ENCODE measurements around the gene MRPL38. TPM values are rescaled to one million over a fixed set of nuclear protein-coding genes. Genes with fewer than 3 reads are reported as not detected.
"Not testable (repeated sequence)": the region's sequence is repeated elsewhere in the genome, so short reads cannot be mapped to it uniquely, and the experiment has no call there.

Gene MRPL38
- total RNA-seq, 2 experiments from 2014 or later = 109 to 117 TPM

DNA sequence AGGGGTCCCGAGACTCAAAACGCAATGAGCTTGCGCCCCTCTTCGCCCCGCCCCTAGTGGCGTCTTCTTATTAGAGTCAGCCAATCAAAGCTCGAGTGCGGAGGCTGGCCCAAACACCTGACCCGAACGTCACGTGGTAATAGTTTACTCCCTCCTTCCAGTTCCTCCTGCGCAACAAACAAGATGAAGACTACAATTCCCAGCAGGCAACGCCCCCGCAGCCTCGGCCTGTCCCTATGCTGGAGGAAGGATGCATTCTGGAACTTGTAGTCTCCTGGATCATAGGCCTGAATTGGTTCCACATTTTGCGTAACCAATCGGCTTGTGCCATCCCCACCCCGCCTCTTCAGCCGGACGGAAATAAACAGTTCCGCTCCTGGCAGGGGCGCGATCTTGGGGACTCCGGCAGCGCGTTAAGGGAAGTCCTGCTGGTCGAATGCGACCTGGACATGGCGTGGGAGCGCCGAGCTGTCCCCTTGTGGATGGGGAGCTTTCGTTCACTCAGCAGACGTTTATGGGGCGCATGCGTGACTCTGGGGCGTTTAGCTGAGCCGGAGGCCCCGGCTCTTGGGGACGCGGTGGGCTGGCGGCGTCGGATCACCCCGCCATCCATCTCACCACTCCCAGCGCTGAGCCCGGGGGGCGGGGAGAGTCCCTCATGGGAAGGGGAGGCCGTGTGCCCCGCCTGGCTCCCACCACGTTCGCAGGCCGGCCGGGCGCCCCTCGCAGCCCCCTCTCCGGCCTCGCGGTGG is 49.2 kb downstream of the MRPL38 start, which contains the start of gene WBP2:
WBP2 (minus strand) TSS at position 26 of the 752 bp plus-strand sequence. CDS start 38 bp downstream, outside the sequence.
- no peak within 1 kb of the TSS for H3K4me3 Mint-ChIP-seq
- CTCF ChIA-PET = interaction anchor here (0.6 to 3.5 kb wide), 16 partner anchors 8 to 158 kb away, joined by 3 to 32 read pairs (median 4); partner anchors contain the start of genes GALK1 and UNC13D
- H3K36me3 Mint-ChIP-seq (ENCODE audit: low read depth) = no peaks in the 10 kb centered on the region
- H3K27ac Mint-ChIP-seq = peak within 1 kb of the TSS; percentile 74
- no peaks in the 10 kb centered on the region for H3K9me3 Mint-ChIP-seq
- DNase-seq = peak; percentile 99
- H3K4me1 Mint-ChIP-seq (ENCODE audit: low read depth) = peaks cover 39% of the 10 kb centered on the region
- intact Hi-C loops (cut with micrococcal nuclease) = loop anchor here (1.0 to 2.0 kb wide), 9 partner anchors 12 to 188 kb away; partner anchors contain the start of genes ACOX1, RECQL5, SAP30BP and TEN1
- no peaks in the 10 kb centered on the region for H3K27me3 Mint-ChIP-seq (ENCODE audit: low read depth)

DNA sequence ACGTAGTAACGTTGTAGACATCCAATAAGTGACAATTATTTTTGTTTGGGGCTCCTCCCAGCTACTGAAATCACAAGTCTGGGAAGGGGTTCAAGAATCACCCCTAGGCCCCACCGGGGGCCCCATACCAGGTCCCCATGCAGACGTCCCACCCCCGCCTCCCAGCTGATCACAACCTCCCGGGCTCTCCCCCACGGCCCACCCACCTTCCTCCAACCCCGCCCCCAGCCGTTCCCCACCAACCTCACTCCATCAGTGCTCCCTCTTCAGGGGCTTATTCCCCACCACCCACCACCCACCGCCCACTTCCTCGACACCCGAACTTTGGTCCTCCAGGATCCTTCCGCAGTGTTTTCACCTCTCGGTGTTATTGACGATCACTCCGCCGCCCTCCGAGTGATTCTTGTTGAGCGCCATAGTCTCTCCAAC is 49.8 kb downstream of the MRPL38 start:
- H3K27ac Mint-ChIP-seq = no peak overlapping the region
- CTCF ChIA-PET = interaction anchor here (0.6 to 3.5 kb wide), 14 partner anchors 9 to 159 kb away, joined by 3 to 32 read pairs (median 4); partner anchors contain the start of genes GALK1 and UNC13D
- DNase-seq = no peak
- H3K4me3 Mint-ChIP-seq = no peak overlapping the region
- peaks cover 39% of the 10 kb centered on the region for H3K4me1 Mint-ChIP-seq (ENCODE audit: low read depth)
- no peaks in the 10 kb centered on the region for H3K27me3 Mint-ChIP-seq (ENCODE audit: low read depth)
- intact Hi-C loops (cut with micrococcal nuclease) = loop anchor here (1.0 to 2.0 kb wide), 9 partner anchors 12 to 188 kb away; partner anchors contain the start of genes ACOX1, RECQL5, SAP30BP and TEN1
- peaks cover under 1% of the 10 kb centered on the region for H3K36me3 Mint-ChIP-seq (ENCODE audit: low read depth)
- H3K9me3 Mint-ChIP-seq = no peaks in the 10 kb centered on the region

DNA sequence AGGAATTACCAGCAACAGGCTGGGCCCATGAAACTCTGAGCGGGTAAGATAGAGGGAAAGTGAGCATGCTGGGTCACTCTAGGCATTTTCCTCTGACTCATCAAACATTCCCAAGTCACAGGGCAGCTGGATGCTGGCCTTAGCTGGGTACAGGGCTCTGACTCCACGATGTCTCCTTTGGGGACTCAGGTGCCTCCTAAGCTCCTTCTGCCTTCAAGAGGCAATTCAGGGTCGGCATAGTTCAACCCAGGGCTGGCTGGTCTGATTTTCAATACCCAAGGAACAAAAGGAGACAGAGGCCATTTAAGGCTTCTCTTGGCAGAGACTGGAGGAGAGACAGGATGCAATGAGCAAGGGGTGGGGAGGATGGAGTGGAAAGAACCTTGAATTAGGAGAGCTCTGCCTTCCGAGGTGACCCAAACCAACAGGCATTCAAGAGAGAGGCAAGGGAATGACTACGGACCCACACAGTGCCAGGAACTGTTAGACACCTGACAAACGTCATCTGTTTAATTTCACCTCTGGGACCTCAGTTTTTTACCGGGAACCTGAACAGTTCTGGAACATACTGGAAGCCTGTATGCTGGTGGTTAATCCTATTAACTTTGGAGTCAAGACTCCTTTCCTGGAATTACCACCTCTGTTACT is 50.5 kb downstream of the MRPL38 start:
- Mint-ChIP-seq H3K4me3 (no peak overlapping the region), H3K27ac (no peak overlapping the region), H3K36me3 (ENCODE audit: low read depth) (peaks cover 4% of the 10 kb centered on the region), H3K9me3 (no peaks in the 10 kb centered on the region), H3K27me3 (ENCODE audit: low read depth) (no peaks in the 10 kb centered on the region), H3K4me1 (ENCODE audit: low read depth) (peaks cover 36% of the 10 kb centered on the region)
- CTCF ChIA-PET = interaction anchor here (1.0 to 3.5 kb wide), 5 partner anchors 9 to 151 kb away, joined by 3 to 32 read pairs (median 3); partner anchors contain the start of gene UNC13D
- DNase-seq = peak; percentile 30
- intact Hi-C loops (cut with micrococcal nuclease) = loop anchor here (2.0 kb wide), 1 partner anchor 165 kb away; no protein-coding TSS in a partner anchor

DNA sequence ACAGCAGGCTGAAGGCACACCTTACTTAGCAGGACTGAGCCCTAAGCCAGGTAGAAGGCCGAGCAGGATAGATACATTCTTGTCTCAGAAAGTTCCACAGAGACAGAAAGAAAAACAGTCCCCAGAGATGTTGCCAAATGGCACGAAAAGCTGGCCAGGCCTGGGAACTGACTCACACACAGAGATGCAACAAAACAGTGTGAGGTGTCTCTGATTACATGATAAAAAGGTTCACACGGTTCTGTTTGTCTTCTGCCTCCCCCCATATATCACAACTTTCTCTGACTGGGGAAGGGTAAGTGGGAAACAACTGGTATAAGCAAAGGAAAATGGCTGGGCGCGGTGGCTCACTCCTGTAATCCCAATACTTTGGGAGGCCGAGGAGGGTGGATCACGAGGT is 51.3 kb downstream of the MRPL38 start:
- Mint-ChIP-seq H3K27ac (peak overlapping the region; percentile 36), H3K4me3 (no peak overlapping the region), H3K36me3 (ENCODE audit: low read depth) (peaks cover 4% of the 10 kb centered on the region), H3K4me1 (ENCODE audit: low read depth) (peaks cover 30% of the 10 kb centered on the region), H3K27me3 (ENCODE audit: low read depth) (no peaks in the 10 kb centered on the region), H3K9me3 (no peaks in the 10 kb centered on the region)
- CTCF ChIA-PET = interaction anchor here (1.4 to 3.5 kb wide), 2 partner anchors 8 kb away, joined by 3 to 32 read pairs; partner anchors contain the start of gene UNC13D
- no peak for DNase-seq
- intact Hi-C loops (cut with micrococcal nuclease) = no loop called here

DNA sequence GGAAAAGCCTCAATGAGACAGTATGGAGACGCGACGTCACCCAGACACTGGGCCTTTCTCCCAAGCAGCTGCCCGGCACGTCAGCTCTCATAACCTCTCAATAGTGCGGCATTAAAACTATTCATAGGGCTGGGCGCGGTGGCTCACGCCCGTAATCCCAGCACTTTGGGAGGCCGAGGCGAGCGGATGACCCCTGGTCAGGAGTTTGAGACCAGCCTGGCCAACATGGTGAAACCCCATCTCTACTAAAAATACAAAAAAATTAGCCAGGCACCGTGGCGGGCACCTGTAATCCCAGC is 53.0 kb downstream of the MRPL38 start:
- H3K27ac Mint-ChIP-seq; H3K36me3 Mint-ChIP-seq (ENCODE audit: low read depth); intact Hi-C loops (cut with micrococcal nuclease); DNase-seq; H3K27me3 Mint-ChIP-seq (ENCODE audit: low read depth); H3K4me3 Mint-ChIP-seq; H3K9me3 Mint-ChIP-seq: not testable (repeated sequence)
- CTCF ChIA-PET = interaction anchor here (1.0 to 1.1 kb wide), 2 partner anchors 10 kb away, joined by 4 to 6 read pairs; no protein-coding TSS in a partner anchor
- peaks cover 26% of the 10 kb centered on the region for H3K4me1 Mint-ChIP-seq (ENCODE audit: low read depth)

DNA sequence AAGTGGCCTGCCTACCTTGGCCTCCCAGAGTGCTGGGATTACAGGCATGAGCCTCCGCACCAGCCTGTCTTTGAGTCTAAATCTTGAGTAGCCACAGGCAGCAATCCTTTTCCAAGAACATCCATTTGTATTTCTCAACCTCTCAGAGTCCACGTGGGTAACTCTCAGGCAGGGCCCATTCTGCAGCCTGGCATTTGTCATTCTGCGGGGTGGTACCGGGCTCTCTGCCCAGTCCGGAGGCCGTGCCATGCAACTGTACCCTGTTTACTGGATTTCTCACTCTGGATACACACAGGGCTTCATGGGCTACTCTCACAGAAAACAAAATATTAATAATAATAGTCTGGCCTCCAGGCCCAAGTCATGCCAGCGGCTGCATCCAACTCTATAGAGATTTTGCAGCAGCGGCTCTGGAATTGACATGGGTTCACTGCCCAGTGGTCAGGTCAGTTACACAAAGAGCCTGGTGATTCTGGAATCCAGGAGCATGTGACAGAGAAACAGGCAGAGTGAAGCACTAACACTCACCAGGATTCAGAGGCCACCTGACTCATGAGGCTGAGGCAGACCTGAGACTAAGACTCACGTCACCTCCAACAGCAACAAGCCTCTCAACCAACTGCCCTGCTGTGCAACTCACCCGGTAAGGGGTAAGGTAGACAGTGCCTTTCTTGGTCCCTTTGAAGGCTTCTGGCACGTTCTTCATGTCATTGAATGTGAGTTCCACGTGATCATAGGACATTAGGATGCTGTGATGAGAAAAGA is 53.6 kb downstream of the MRPL38 start:
- Mint-ChIP-seq H3K4me1 (ENCODE audit: low read depth) (peaks cover 21% of the 10 kb centered on the region), H3K27me3 (ENCODE audit: low read depth) (no peaks in the 10 kb centered on the region), H3K36me3 (ENCODE audit: low read depth) (peaks cover 7% of the 10 kb centered on the region), H3K27ac (no peak overlapping the region), H3K9me3 (no peaks in the 10 kb centered on the region), H3K4me3 (no peak overlapping the region)
- intact Hi-C loops (cut with micrococcal nuclease) = no loop called here
- no peak for DNase-seq
- CTCF ChIA-PET = interaction anchor here (1.1 kb wide), 1 partner anchor 10 kb away, joined by 4 read pairs; no protein-coding TSS in a partner anchor

DNA sequence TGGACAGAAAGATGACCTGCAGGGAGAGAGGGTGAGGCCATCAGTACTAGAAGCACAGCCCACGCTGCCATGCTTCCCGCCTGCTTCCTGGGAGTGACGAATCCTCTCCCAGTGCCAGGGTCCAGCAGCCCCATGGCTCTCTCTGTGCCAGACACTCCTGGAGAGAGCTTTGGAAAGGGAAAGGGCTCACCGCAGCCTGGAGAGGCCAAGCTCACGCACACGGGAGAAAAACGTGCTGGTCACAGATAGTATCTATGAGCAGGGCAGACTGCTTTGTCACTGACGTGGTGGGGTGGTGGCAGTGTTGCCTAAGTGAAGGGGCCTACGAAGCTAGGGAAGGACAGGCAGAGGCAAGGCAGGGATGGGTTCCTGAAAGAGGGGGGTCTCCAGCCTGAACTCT is 55.0 kb downstream of the MRPL38 start:
- intact Hi-C loops (cut with micrococcal nuclease) = no loop called here
- Mint-ChIP-seq H3K4me1 (ENCODE audit: low read depth) (peaks cover 29% of the 10 kb centered on the region), H3K36me3 (ENCODE audit: low read depth) (peaks cover 9% of the 10 kb centered on the region), H3K27ac (no peak overlapping the region), H3K4me3 (no peak overlapping the region), H3K27me3 (ENCODE audit: low read depth) (no peaks in the 10 kb centered on the region), H3K9me3 (no peaks in the 10 kb centered on the region)
- DNase-seq = no peak
- CTCF ChIA-PET = interaction anchor here (1.0 to 2.8 kb wide), 4 partner anchors 13 to 85 kb away, joined by 3 to 13 read pairs (median 6); partner anchors contain the start of gene GALK1

DNA sequence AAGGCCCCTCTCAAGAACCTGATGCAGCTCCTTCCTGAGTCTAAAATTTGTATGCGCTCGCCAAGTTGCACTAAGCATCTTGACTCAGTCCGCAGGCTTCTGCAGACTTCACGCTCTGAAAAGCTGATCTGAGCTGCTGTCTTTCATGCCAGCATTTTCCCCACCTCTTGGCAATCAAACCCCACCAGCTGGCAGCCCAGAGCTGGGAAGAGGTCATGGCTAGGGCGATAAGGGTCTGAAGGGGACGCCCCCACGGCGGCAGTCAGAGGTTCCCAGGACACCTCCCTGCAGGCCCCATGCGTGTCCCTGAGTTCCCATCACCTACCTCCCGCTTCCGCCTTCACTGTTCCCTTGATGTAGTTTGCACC is 55.4 kb downstream of the MRPL38 start:
- H3K27me3 Mint-ChIP-seq (ENCODE audit: low read depth) = no peaks in the 10 kb centered on the region

More for the DNA sequence above, 55.4 kb downstream of the MRPL38 start:
- CTCF ChIA-PET = interaction anchor here (1.0 to 3.0 kb wide), 6 partner anchors 9 to 85 kb away, joined by 3 to 13 read pairs (median 6); partner anchors contain the start of gene GALK1
- peaks cover 25% of the 10 kb centered on the region for H3K4me1 Mint-ChIP-seq (ENCODE audit: low read depth)
- no peak overlapping the region for H3K27ac Mint-ChIP-seq
- no peaks in the 10 kb centered on the region for H3K9me3 Mint-ChIP-seq
- H3K4me3 Mint-ChIP-seq = no peak overlapping the region
- DNase-seq = no peak
- intact Hi-C loops (cut with micrococcal nuclease) = no loop called here
- peaks cover 9% of the 10 kb centered on the region for H3K36me3 Mint-ChIP-seq (ENCODE audit: low read depth)

Other genes with a start within 250 kb of the MRPL38 start
- gene RECQL5, start 237.7 kb downstream of the MRPL38 start, total RNA-seq = 10 to 100 TPM; 36.2 to 44.0 TPM
- 10 to 100 TPM; 68.3 TPM for gene SAP30BP, start 237.5 kb downstream of the MRPL38 start, total RNA-seq
- 1 to 10 TPM in 1 of 2 experiments, under 1 TPM in 1; 0.83 to 1.0 TPM for gene ITGB4, start 183.4 kb downstream of the MRPL38 start, total RNA-seq
- gene GALK1, start 139.7 kb downstream of the MRPL38 start, total RNA-seq = 10 to 100 TPM; 48.7 to 50.2 TPM
- gene UNK, start 120.1 kb downstream of the MRPL38 start, total RNA-seq = 10 to 100 TPM; 19.1 to 21.4 TPM
- gene UNC13D, start 60.5 kb downstream of the MRPL38 start, total RNA-seq = 10 to 100 TPM; 98.5 to 99.1 TPM
- gene WBP2, start 49.5 kb downstream of the MRPL38 start, total RNA-seq = 10 to 100 TPM; 65.0 to 68.7 TPM
- gene TRIM47, start 26.3 kb downstream of the MRPL38 start, total RNA-seq = 1 to 10 TPM; 8.1 to 9.6 TPM
- 10 to 100 TPM; 24.5 to 25.5 TPM for gene TRIM65, start 7.9 kb downstream of the MRPL38 start, total RNA-seq
- gene FBF1, start 36.2 kb upstream of the MRPL38 start, total RNA-seq = 10 to 100 TPM; 20.7 to 21.0 TPM
- 10 to 100 TPM; 31.4 to 34.9 TPM for gene ACOX1, start 74.3 kb upstream of the MRPL38 start, total RNA-seq
- 10 to 100 TPM in 1 of 2 experiments, 1 to 10 TPM in 1; 9.7 to 12.2 TPM for gene TEN1, start 74.4 kb upstream of the MRPL38 start, total RNA-seq
- gene CDK3, start 96.0 kb upstream of the MRPL38 start, total RNA-seq = 1 to 10 TPM; 3.1 to 5.0 TPM
- under 1 TPM in 1 of 2 experiments, not detected in 1; 0.14 TPM for gene EVPL, start 122.4 kb upstream of the MRPL38 start, total RNA-seq
- gene SRP68, start 167.6 kb upstream of the MRPL38 start, total RNA-seq = 100 to 1,000 TPM; 127 to 131 TPM
- 1 to 10 TPM; 3.3 to 3.6 TPM for gene GALR2, start 169.9 kb upstream of the MRPL38 start, total RNA-seq
- 1 to 10 TPM; 6.4 to 6.5 TPM for gene ZACN, start 174.3 kb upstream of the MRPL38 start, total RNA-seq
- 10 to 100 TPM; 43.5 to 46.6 TPM for gene EXOC7, start 198.9 kb upstream of the MRPL38 start, total RNA-seq
- gene FOXJ1, start 236.4 kb upstream of the MRPL38 start, total RNA-seq = under 1 TPM; 0.60 to 0.84 TPM